ENCODE measurements around the gene IGHMBP2.

The IGHMBP2 gene

GRCh38 chr11:68978626-68978930, 74.9 kb downstream of the IGHMBP2 start:
- peaks cover 12% of the 10 kb centered on the region for H3K9me3 ChIP-seq
- H3K27ac ChIP-seq, result no peak overlapping the region
- H3K4me1 ChIP-seq, result peaks cover 32% of the 10 kb centered on the region
- TF ChIP-seq Cebpa-rat (IDR thresholded peaks at IDR 0.05), result no peak
- no peak overlapping the region for H3K4me3 ChIP-seq
- peak overlapping the region; percentile 95 for H3K4me2 ChIP-seq
- peaks cover 36% of the 10 kb centered on the region for H4K20me1 ChIP-seq
- H3K36me3 ChIP-seq, result no peaks in the 10 kb centered on the region
- H3K27me3 ChIP-seq, result peaks cover 16% of the 10 kb centered on the region; the same call in 1 of the 2 replicates
- H3K9ac ChIP-seq, result no peak overlapping the region

GRCh38 chr11:68978931-68979594, 75.4 kb downstream of the IGHMBP2 start:
- H3K9ac ChIP-seq, result no peak overlapping the region
- H3K4me2 ChIP-seq, result peak overlapping the region; percentile 95
- H4K20me1 ChIP-seq, result peaks cover 36% of the 10 kb centered on the region
- H3K9me3 ChIP-seq, result peaks cover 12% of the 10 kb centered on the region
- H3K36me3 ChIP-seq, result no peaks in the 10 kb centered on the region
- no peak overlapping the region for H3K4me3 ChIP-seq
- H3K27me3 ChIP-seq, result peaks cover 16% of the 10 kb centered on the region; the same call in 1 of the 2 replicates
- no peak for TF ChIP-seq Cebpa-rat (IDR thresholded peaks at IDR 0.05)
- peaks cover 32% of the 10 kb centered on the region for H3K4me1 ChIP-seq
- H3K27ac ChIP-seq, result no peak overlapping the region

GRCh38 chr11:68979931-68980775, 76.5 kb downstream of the IGHMBP2 start:
- TF ChIP-seq Cebpa-rat (IDR thresholded peaks at IDR 0.05), result no peak
- peaks cover 36% of the 10 kb centered on the region for H4K20me1 ChIP-seq
- peak overlapping the region; percentile 30; the same call in 1 of the 2 replicates for H3K4me3 ChIP-seq
- no peaks in the 10 kb centered on the region for H3K36me3 ChIP-seq
- H3K9me3 ChIP-seq, result peaks cover 12% of the 10 kb centered on the region
- peak overlapping the region; percentile 95 for H3K4me2 ChIP-seq
- peaks cover 16% of the 10 kb centered on the region; the same call in 1 of the 2 replicates for H3K27me3 ChIP-seq
- peaks cover 32% of the 10 kb centered on the region for H3K4me1 ChIP-seq
- H3K27ac ChIP-seq, result no peak overlapping the region
- H3K9ac ChIP-seq, result no peak overlapping the region

GRCh38 chr11:68980776-68981065, 77.0 kb downstream of the IGHMBP2 start, which contains the start of gene MRGPRD:
Gene MRGPRD (minus strand): TSS chr11:68980986. CDS start chr11:68980986, 0 bp downstream.
- Histone ChIP-seq H4K20me1 (peaks cover 36% of the 10 kb centered on the region), H3K9ac (no peak within 1 kb of the TSS), H3K4me1 (peaks cover 32% of the 10 kb centered on the region), H3K9me3 (peaks cover 12% of the 10 kb centered on the region), H3K4me3 (peak within 1 kb of the TSS; percentile 30; the same call in 1 of the 2 replicates), H3K4me2 (peak within 1 kb of the TSS; percentile 95), H3K27me3 (peaks cover 16% of the 10 kb centered on the region; the same call in 1 of the 2 replicates), H3K27ac (no peak within 1 kb of the TSS), H3K36me3 (no peaks in the 10 kb centered on the region)
- no peak for TF ChIP-seq Cebpa-rat (IDR thresholded peaks at IDR 0.05)

- TF ChIP-seq Cebpa-rat (IDR thresholded peaks at IDR 0.05), result no peak
- H3K9me3 ChIP-seq, result peaks cover 12% of the 10 kb centered on the region
- peaks cover 32% of the 10 kb centered on the region for H3K4me1 ChIP-seq
- H3K27me3 ChIP-seq, result peaks cover 16% of the 10 kb centered on the region; the same call in 1 of the 2 replicates
- no peak overlapping the region for H3K4me3 ChIP-seq
- H3K27ac ChIP-seq, result no peak overlapping the region
- H4K20me1 ChIP-seq, result peaks cover 36% of the 10 kb centered on the region
- no peak overlapping the region for H3K4me2 ChIP-seq
- no peak overlapping the region for H3K9ac ChIP-seq
- H3K36me3 ChIP-seq, result no peaks in the 10 kb centered on the region
Observed at GRCh38 chr11:68982134-68982533, 78.4 kb downstream of the IGHMBP2 start.

DNA sequence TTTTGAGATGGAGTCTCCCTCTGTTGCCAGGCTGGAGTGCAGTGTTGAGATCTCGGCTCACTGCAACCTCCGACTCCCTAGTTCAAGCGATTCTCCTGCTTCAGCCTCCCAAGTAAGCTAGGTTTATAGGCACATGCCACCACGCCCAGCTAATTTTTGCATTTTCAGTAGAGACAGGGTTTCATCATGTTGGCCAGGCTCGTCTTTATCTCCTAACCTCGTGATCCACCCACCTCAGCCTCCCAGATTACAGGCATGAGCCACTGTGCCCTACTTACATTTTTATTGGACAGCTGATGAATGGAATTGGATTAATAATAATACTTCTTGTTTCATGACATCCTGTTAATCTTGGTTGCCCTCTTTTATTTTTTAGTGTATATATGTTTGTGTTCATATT, 80.1 kb downstream of the IGHMBP2 start:
- Histone ChIP-seq H3K9ac (no peak overlapping the region), H3K9me3 (peaks cover 12% of the 10 kb centered on the region), H4K20me1 (peaks cover 20% of the 10 kb centered on the region), H3K27me3 (peaks cover 4% of the 10 kb centered on the region; the same call in 1 of the 2 replicates), H3K4me1 (peaks cover 21% of the 10 kb centered on the region), H3K27ac (no peak overlapping the region), H3K4me3 (no peak overlapping the region), H3K4me2 (no peak overlapping the region), H3K36me3 (no peaks in the 10 kb centered on the region)
- no peak for TF ChIP-seq Cebpa-rat (IDR thresholded peaks at IDR 0.05)

GRCh38 chr11:68987211-68987610, 83.5 kb downstream of the IGHMBP2 start:
- Histone ChIP-seq H4K20me1 (no peaks in the 10 kb centered on the region), H3K4me1 (no peaks in the 10 kb centered on the region), H3K9ac (no peak overlapping the region), H3K4me3 (no peak overlapping the region), H3K27ac (no peak overlapping the region), H3K9me3 (peaks cover 4% of the 10 kb centered on the region), H3K27me3 (no peaks in the 10 kb centered on the region), H3K36me3 (no peaks in the 10 kb centered on the region), H3K4me2 (no peak overlapping the region)
- no peak for TF ChIP-seq Cebpa-rat (IDR thresholded peaks at IDR 0.05)

DNA sequence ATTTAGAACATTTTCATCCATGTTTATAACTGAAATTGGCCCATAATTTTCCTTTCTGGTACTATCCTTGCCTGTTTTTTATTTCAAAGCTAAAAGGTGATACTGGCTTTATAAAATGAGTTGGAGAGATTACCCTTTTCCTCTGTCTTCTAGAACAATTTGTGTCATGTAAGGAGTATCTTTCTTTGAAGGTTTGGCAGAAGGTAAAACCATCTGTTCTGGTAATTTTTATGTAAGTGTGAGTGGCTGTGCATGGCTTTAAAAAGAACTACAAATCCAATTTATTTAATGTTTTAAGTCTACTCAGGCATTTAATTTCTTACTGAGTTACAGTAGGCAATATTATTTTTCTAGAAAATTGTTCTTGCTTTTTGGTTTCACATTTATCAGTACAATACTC, 84.8 kb downstream of the IGHMBP2 start:
- TF ChIP-seq Cebpa-rat (IDR thresholded peaks at IDR 0.05), result no peak
- no peaks in the 10 kb centered on the region for H4K20me1 ChIP-seq

More for the DNA sequence above, 84.8 kb downstream of the IGHMBP2 start:
- Histone ChIP-seq H3K27me3 (no peaks in the 10 kb centered on the region), H3K36me3 (no peaks in the 10 kb centered on the region), H3K4me3 (no peak overlapping the region), H3K4me2 (no peak overlapping the region), H3K27ac (no peak overlapping the region), H3K9me3 (no peaks in the 10 kb centered on the region), H3K4me1 (no peaks in the 10 kb centered on the region), H3K9ac (no peak overlapping the region)
